DLD1 (cell line): Measurements from ENCODE around the gene ARSH.
"Not testable (repeated sequence)": the region's sequence is repeated elsewhere in the genome, so short reads cannot be mapped to it uniquely, and the experiment has no call there.

ENCODE experiments used
- in situ Hi-C: cut with HindIII; loops from 2 replicates; pipeline ENCODE4 v1.10.0; 2017; ENCODE audit warnings: low sequenced_read_pairs

Gene ARSH

DNA sequence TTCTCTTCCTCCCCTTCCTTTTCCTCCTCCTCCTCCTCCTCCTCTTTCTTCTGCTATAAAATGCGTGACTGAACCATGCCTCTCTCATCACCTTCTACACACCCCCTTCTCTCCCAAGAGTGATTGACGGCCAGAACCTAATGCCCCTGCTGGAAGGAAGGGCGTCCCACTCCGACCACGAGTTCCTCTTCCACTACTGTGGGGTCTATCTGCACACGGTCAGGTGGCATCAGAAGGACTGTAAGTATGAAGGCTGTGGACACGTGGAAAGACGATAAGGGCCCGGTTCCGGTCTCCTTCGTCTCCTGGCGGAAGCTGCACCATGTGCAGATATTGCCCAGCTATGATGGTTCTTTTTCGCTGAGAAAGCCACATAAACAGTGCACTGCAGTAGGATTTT lies 22.8 kb downstream of the ARSH start:
- in situ Hi-C loops: no loop called here

DNA sequence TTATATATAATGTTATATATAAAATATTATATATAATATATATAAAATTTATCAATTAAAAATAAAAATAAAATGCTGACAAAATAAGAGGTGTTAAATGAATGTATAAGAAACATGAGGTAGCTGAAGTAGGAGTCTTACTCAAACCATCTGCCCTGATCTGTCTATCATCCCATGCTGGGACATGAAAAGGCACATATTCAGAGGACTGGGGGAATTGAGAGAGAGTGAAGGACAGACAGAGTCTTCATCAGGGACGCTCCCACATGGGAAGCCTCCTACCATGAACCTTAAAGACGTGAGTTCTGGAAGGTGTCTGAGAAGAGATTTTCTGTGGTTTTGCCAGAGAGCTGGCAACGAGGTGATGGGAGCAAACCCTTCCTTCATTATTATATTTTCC lies 30.9 kb downstream of the ARSH start:
- in situ Hi-C loops: no loop called here

DNA sequence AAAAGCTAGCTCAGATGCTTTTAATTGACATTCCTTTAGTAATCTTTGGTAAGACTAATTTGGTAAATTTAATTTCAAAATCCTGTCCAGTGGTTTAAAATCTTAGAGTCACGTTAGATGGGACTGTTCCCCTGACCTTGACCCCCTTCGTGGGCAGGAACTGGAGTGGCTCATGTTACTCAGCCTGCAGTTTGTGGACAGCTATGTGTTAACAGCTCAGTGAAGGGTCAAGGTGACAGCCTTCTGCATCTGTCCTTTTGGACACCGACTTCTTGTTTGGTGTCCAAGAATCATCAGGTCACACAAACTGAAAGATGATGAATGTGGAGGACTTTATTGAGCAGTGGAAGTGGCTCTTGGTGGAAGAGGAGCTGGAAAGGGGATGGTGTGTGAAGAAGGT lies 37.9 kb downstream of the ARSH start:
- in situ Hi-C loops: no loop called here

DNA sequence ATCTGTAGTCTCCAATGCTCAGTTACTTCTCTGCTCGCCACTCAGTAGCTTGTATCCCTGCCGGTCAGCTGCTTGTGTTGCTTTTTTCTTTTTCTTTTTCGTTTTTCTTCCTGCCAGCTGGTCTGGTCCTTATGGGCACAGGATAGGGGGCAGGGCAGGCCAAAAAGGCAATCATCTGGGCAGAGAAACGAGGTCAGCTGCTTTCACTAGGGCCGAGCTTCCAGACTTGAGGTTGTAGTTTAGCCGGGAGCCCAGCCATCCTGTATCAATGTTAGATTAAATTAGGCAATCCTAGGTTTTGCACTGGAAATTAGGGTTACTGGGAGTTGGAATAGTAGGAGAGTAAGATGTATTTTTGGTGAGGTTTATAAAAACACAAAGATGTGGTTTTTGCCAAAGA lies 38.3 kb downstream of the ARSH start:
- in situ Hi-C loops: no loop called here

DNA sequence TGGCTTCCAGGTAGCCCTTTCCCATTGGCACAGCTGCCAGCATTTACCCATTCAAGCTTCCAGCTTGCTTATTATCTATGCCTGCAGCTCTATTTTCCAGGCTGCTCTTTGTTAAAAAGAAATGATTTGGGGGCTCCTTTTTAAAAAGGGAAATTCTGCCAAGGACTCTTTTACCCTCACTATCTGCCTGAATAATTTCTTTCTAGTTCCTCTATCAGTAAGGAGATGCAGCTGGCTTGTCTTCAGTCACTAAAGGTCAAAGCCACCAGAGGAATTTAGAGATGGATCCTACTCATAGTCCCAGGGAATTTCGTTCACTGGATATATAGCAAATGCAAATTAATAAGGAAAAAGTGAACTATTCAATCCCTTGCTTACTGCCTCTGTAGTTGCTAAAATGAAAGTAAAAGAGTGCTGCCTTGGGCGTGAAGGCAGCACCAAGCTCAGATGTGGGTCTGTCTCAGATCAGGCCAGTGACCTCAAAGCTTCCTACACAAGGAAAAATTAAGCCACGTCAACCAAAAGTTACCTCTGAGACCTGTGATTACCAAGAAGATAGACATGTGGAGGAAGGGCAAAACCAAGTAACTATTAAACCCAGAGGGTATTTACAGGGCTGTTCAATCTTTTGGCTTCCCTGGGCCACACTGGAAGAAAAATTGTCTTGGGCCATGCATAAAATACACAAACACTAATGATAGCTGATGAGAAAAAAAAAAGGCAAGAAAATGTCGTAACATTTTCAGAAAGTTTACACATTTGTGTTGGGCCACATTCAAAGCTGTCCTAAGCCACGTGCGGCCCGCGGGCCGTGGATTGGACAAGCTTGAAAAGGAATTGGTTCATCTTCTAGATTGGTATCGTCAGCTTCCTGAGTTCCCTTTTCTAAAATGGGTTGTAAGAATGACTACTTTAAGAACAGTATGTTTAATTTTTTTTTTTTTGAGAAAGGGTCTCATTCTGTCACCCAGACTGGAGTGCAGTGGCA lies 40.2 kb downstream of the ARSH start:
- in situ Hi-C loops: no loop called here

DNA sequence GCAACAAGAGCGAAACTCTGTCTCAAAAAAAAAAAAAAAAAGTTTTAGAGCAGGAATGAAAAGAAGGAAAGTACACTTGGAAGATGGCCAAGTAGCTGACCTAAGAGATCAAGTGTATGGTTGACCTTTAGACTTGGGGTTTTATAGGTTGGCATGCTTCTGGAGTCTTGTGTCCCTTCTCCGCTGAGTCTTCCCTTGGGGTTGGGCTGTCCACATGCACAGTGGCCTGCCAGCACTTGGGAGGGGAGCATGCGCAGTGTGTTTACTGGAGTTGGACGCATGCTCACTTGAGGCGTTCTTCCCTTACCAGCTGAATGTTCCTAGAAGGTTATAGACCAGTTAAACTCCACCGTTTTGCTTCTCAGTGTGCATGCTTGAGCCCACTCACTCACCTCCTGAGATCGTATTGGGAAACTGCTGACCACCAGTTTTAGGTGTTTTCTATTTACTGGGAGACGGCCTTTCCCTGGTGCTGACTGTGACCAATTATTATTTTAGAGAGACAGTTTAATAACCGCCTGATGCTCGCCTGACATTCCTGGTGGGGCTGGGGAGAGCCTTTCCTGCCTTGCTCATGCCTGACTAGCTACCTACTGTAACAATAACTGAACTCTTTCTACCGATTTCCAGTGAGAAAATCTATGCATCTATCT lies 44.3 kb downstream of the ARSH start:
- in situ Hi-C loops: not testable (repeated sequence)

DNA sequence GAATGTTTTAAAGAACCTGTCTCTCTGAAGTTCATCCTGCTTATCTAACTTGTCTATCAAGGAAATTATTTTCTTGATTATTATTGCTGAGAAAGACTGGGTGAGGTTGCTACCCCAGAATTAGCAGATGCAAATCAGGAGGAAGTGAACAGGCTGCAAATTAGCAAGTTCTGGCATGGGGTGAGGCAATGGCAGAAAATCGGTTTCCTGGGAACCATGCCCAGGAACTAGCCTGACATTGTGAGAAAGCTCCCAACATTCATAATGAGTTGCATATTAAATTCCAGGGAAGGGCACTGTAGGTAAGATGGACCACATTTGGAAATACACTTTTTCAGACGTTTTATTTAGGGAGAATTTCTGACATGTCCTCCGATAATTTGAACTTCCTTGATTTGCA lies 46.5 kb downstream of the ARSH start:
- in situ Hi-C loops: no loop called here

DNA sequence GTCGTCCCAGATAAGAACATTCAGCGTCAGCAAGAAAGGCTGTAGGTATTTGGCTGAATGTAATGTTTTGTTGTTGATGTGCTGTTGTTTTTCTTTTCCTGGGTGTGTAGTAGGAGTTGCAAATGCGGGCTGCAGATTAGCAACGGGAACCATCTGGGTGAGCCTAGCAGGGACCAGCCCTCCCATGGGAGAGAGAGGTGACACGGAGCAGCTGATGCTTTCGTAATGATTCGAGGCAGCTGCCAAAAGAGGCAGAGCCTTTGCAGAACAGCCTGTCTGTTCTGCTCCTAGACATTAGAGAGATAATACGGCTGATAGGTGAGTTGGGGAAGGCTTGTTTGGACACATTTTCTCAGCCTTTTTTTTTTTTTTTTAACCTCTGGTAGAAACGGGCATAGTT lies 60.2 kb downstream of the ARSH start:
- in situ Hi-C loops: no loop called here

DNA sequence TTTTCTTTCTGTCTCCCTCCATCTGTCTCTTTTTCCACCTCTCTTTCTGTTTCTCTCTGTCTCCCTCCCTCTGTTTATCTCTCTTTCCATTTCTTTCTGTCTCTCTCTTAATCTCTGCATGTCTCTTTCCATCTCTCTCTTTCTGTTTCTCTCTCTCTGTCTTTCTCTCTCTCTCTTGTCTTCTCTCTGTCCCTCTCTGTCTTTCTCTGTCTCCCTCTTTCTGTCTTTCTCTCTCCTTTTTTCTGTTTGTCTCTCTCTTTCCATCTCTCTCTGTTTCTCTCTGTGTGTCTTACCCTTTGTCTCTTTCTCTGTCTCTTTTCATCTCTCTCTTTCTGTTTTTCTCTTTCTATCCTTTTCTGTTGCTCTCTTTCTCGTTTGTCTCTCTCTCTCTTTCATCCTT lies 69.6 kb downstream of the ARSH start:
- in situ Hi-C loops: no loop called here

DNA sequence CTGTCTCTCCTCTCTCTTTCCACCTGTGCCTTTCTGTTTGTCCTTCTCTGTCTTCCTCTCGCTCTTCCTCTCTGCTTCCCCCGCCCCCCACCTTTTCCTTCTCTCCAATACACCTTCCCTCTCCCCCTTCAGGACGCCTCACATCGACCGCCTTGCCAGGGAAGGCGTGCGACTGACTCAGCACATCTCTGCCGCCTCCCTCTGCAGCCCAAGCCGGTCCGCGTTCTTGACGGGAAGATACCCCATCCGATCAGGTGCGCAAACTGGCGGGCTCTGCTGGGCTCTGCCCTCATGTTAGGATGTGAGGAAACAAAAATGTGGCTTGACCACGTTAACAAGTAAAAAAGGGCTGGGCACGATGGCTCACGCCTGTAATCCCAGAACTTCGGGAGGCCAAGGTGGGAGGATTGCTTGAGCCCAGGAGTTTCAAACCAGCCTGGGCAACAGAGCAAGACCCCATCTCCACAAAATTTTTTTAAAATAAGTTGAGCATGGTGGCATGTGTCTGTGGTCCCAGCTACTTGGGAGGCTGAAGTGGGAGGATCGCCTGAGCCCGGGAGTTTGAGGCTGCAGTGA lies 70.2 kb downstream of the ARSH start:
- in situ Hi-C loops: no loop called here
